HEK293T (cell line): ENCODE data around the gene CLDN9.

Source experiments
- BHLHE40 ChIP-seq: fragments of 450-650 bp; IDR thresholded peaks from 2 replicates; pipeline ENCODE4 v1.6.1; 2016; ENCODE audit warnings: mild to moderate bottlenecking, moderate library complexity, borderline replicate concordance
- ELF4 ChIP-seq: fragments of 450-650 bp; IDR thresholded peaks from 2 replicates; pipeline ENCODE4 v1.6.1; 2017; ENCODE audit warnings: antibody characterized with exemption
- FOXK2 ChIP-seq: fragments of 450-650 bp; IDR thresholded peaks from 2 replicates; pipeline ENCODE4 v1.6.1; 2016; ENCODE audit warnings: mild to moderate bottlenecking
- FOXM1 ChIP-seq: fragments of 450-650 bp; IDR thresholded peaks from 2 replicates; pipeline ENCODE4 v1.6.1; 2017; ENCODE audit warnings: mild to moderate bottlenecking, borderline replicate concordance
- NFRKB ChIP-seq: fragments of 450-650 bp; IDR thresholded peaks from 2 replicates; pipeline ENCODE4 v1.6.1; 2016; ENCODE audit warnings: mild to moderate bottlenecking, moderate library complexity
- SP1 ChIP-seq: fragments of 450-650 bp; IDR thresholded peaks from 2 replicates; pipeline ENCODE4 v1.6.1; 2017
- SUZ12 ChIP-seq: fragments of 450-650 bp; IDR thresholded peaks from 2 replicates; pipeline ENCODE4 v1.6.1; 2016; ENCODE audit warnings: mild to moderate bottlenecking

GRCh38 chr16:3026609-3027488 is 14.1 kb downstream of the CLDN9 start:
- no peak for TF ChIP-seq ELF4
- TF ChIP-seq FOXK2: no peak
- no peak for TF ChIP-seq NFRKB
- no peak for TF ChIP-seq SUZ12
- no peak for TF ChIP-seq FOXM1
- TF ChIP-seq BHLHE40: no peak
- no peak for TF ChIP-seq SP1
